Esophagus squamous epithelium (tissue), 4 donors: ENCODE measurements around the gene DNAH11.

ENCODE experiments used
- POLR2A ChIP-seq, 4 donors: fragments of 450-650 bp; IDR thresholded peaks; one replicate each; pipeline ENCODE4 v1.6.1; 2017; ENCODE audit warnings: antibody characterized with exemption in 4 of 4, mild to moderate bottlenecking in 4 of 4, moderate library complexity in 3 of 4
- TF ChIP-seq, protein P1 (sequence below), 6 experiments: fragments of 450-650 bp in 4 of 6; fragments of 200-600 bp in 2 of 6; sonication (generic) in 2 of 6; IDR thresholded peaks; one replicate each; pipeline ENCODE4 v1.5.1; 2016 to 2019; ENCODE audit warnings: antibody characterized with exemption in 6 of 6, mild to moderate bottlenecking in 4 of 6, moderate library complexity in 4 of 6

GRCh38 chr7:21611129-21611528 is 68.3 kb downstream of the DNAH11 start:
- no peak for TF ChIP-seq POLR2A (IDR thresholded peaks at IDR 0.05)
- TF ChIP-seq, protein P1, sequence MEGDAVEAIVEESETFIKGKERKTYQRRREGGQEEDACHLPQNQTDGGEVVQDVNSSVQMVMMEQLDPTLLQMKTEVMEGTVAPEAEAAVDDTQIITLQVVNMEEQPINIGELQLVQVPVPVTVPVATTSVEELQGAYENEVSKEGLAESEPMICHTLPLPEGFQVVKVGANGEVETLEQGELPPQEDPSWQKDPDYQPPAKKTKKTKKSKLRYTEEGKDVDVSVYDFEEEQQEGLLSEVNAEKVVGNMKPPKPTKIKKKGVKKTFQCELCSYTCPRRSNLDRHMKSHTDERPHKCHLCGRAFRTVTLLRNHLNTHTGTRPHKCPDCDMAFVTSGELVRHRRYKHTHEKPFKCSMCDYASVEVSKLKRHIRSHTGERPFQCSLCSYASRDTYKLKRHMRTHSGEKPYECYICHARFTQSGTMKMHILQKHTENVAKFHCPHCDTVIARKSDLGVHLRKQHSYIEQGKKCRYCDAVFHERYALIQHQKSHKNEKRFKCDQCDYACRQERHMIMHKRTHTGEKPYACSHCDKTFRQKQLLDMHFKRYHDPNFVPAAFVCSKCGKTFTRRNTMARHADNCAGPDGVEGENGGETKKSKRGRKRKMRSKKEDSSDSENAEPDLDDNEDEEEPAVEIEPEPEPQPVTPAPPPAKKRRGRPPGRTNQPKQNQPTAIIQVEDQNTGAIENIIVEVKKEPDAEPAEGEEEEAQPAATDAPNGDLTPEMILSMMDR (IDR thresholded peaks at IDR 0.05), result no peak
